OCI-LY1 (cell line): ENCODE results near the gene INHBC.

Experiments used
- H2AFZ ChIP-seq: fragments of 200-600 bp; sonication (generic), shearing (Covaris generic); 2 replicates; pipeline ENCODE4 v1.6.0; 2014; ENCODE audit warnings: antibody characterized with exemption, mild to moderate bottlenecking, low read length
- H3F3A ChIP-seq: fragments of 200-600 bp; sonication (generic), shearing (Covaris generic); 2 replicates; pipeline ENCODE4 v1.6.0; 2014; ENCODE audit warnings: mild to moderate bottlenecking, antibody characterized with exemption, low read length, moderate library complexity; ENCODE audit not compliant: insufficient read depth
- H3K27ac ChIP-seq: fragments of 200-600 bp; sonication (generic); 2 replicates; pipeline ENCODE4 v1.5.1; 2014; ENCODE audit warnings: low read length, mixed run types, mild to moderate bottlenecking, low read depth; ENCODE audit not compliant: poor library complexity, severe bottlenecking
- H3K27me3 ChIP-seq: fragments of 200-600 bp; sonication (generic); 2 replicates; pipeline ENCODE4 v1.6.0; 2014; ENCODE audit warnings: antibody characterized with exemption, mild to moderate bottlenecking, low read length, moderate library complexity; ENCODE audit not compliant: insufficient read depth
- H3K36me3 ChIP-seq: fragments of 200-600 bp; sonication (generic); 2 replicates; pipeline ENCODE4 v1.6.1; 2014; ENCODE audit warnings: mild to moderate bottlenecking, antibody characterized with exemption, low read length, moderate library complexity, mixed read lengths; ENCODE audit not compliant: insufficient read depth
- H3K4me1 ChIP-seq: fragments of 200-600 bp; sonication (generic); 2 replicates; pipeline ENCODE4 v1.5.1; 2014; ENCODE audit warnings: mild to moderate bottlenecking, low read length, moderate library complexity; ENCODE audit not compliant: insufficient read depth, severe bottlenecking
- H3K4me2 ChIP-seq: fragments of 200-600 bp; sonication (generic), shearing (Covaris generic); 2 replicates; pipeline ENCODE4 v1.6.1; 2014; ENCODE audit warnings: low read length
- H3K4me3 ChIP-seq: fragments of 200-600 bp; sonication (generic); 2 replicates; pipeline ENCODE4 v1.5.1; 2014; ENCODE audit warnings: low read length, low read depth, mild to moderate bottlenecking, mixed read lengths; ENCODE audit not compliant: poor library complexity, severe bottlenecking
- H3K79me2 ChIP-seq: fragments of 200-600 bp; shearing (Covaris generic); 2 replicates; pipeline ENCODE4 v1.6.1; 2016; ENCODE audit warnings: mixed run types, low read length, mixed read lengths; ENCODE audit not compliant: insufficient read depth
- H3K9ac ChIP-seq: fragments of 200-600 bp; sonication (generic), shearing (Covaris generic); 2 replicates; pipeline ENCODE4 v1.6.1; 2014; ENCODE audit warnings: mild to moderate bottlenecking, low read length, mixed read lengths
- H3K9me2 ChIP-seq: fragments of 200-600 bp; sonication (generic), shearing (Covaris generic); 2 replicates; pipeline ENCODE4 v1.6.1; 2014; ENCODE audit warnings: low read depth, mild to moderate bottlenecking, low read length, mixed read lengths
- H3K9me3 ChIP-seq: fragments of 200-600 bp; shearing (Covaris generic); 2 replicates; pipeline ENCODE4 v1.6.1; 2014; ENCODE audit warnings: low read length, mixed read lengths
- H4K20me1 ChIP-seq: fragments of 200-600 bp; sonication (generic), shearing (Covaris generic); 2 replicates; pipeline ENCODE4 v1.6.0; 2016; ENCODE audit warnings: mild to moderate bottlenecking, low read length; ENCODE audit not compliant: insufficient read depth
- EZH2 ChIP-seq: fragments of 200-600 bp; sonication (generic), shearing (Covaris generic); IDR thresholded peaks from 2 replicates; pipeline ENCODE4 v1.8.0; 2017; ENCODE audit warnings: borderline replicate concordance, mixed run types, mild to moderate bottlenecking, antibody characterized with exemption, low read length, moderate library complexity, mixed read lengths
- TF ChIP-seq, protein P1 (sequence below): fragments of 200-600 bp; sonication (generic), shearing (Covaris generic); IDR thresholded peaks from 2 replicates; pipeline ENCODE4 v1.5.1; 2017; ENCODE audit warnings: mild to moderate bottlenecking, antibody characterized with exemption, low read length, moderate library complexity, mixed read lengths

Gene INHBC

DNA sequence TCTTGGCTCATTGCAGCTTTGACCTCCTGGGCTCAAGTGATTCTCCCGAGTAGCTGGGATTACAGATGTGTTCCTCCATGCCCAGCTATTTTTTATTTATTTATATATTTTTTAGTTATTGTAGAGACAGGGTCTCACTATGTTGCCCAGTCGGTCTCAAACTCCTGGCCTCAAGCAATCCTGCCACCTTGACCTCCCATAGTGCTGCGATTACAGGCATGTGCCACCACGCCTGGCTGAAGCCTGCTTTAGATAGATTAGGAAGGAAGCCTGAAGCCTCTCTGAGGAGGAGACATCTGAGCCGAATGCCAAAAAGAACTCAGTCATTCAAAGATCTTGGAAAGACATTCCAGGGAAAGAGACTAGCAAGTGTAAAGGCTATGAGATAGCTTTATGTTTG lies 10.2 kb downstream of the INHBC start:
- no peaks in the 10 kb centered on the region; the same call in 1 of the 2 replicates for H3K27me3 ChIP-seq
- H2AFZ ChIP-seq, result no peak overlapping the region
- no peak for TF ChIP-seq EZH2
- TF ChIP-seq, protein P1, sequence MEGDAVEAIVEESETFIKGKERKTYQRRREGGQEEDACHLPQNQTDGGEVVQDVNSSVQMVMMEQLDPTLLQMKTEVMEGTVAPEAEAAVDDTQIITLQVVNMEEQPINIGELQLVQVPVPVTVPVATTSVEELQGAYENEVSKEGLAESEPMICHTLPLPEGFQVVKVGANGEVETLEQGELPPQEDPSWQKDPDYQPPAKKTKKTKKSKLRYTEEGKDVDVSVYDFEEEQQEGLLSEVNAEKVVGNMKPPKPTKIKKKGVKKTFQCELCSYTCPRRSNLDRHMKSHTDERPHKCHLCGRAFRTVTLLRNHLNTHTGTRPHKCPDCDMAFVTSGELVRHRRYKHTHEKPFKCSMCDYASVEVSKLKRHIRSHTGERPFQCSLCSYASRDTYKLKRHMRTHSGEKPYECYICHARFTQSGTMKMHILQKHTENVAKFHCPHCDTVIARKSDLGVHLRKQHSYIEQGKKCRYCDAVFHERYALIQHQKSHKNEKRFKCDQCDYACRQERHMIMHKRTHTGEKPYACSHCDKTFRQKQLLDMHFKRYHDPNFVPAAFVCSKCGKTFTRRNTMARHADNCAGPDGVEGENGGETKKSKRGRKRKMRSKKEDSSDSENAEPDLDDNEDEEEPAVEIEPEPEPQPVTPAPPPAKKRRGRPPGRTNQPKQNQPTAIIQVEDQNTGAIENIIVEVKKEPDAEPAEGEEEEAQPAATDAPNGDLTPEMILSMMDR, result no peak
- H3K27ac ChIP-seq, result no peak overlapping the region
- no peaks in the 10 kb centered on the region for H3K79me2 ChIP-seq
- no peaks in the 10 kb centered on the region for H3F3A ChIP-seq
- no peaks in the 10 kb centered on the region for H3K9me2 ChIP-seq
- H3K4me3 ChIP-seq, result no peak overlapping the region
- H3K4me1 ChIP-seq, result no peaks in the 10 kb centered on the region
- H3K9me3 ChIP-seq, result 0 out of 2 replicates have a peak, but pooled peaks cover 2% of the 10 kb centered on the region
- H3K4me2 ChIP-seq, result no peak overlapping the region
- no peaks in the 10 kb centered on the region for H4K20me1 ChIP-seq
- H3K36me3 ChIP-seq, result no peaks in the 10 kb centered on the region; the same call in 1 of the 2 replicates
- H3K9ac ChIP-seq, result no peak overlapping the region

DNA sequence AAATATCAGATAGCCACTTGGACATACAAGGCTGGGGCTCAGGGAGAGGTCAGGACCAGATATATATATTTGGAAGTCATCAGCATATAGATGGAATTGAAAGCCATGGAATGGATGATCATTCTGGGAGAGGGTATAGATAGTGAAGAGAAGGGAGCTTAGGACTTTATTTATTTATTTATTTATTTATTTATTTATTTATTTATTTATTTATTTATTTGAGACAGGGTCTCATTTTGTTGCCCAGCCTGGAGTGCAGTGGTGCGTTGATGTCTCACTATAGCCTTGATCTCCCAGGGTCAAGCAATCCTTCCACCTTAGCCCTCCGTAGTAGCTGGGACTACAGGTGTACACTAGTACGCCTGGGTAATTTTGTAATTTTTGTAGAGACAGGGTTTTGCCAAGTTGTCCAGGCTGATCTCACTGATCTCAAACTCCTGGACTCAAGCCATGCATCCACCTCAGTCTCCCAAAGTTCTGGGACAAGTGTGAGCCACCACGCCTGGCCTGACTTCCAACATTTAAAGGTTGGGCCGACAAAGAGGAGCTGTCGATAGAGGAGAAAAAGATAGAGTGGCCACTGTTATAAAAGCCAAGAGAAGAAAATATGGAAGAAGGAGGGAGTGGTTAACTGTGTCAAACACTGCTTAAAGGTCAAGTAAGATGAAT lies 11.8 kb downstream of the INHBC start:
- no peaks in the 10 kb centered on the region for H3K4me1 ChIP-seq
- no peak overlapping the region for H3K9ac ChIP-seq
- H3K4me3 ChIP-seq, result no peak overlapping the region
- H3K79me2 ChIP-seq, result no peaks in the 10 kb centered on the region
- no peaks in the 10 kb centered on the region for H3F3A ChIP-seq
- H3K36me3 ChIP-seq, result no peaks in the 10 kb centered on the region
- H3K9me2 ChIP-seq, result no peaks in the 10 kb centered on the region
- H2AFZ ChIP-seq, result no peak overlapping the region
- 0 out of 2 replicates have a peak, but pooled peaks cover 2% of the 10 kb centered on the region for H3K9me3 ChIP-seq
- no peaks in the 10 kb centered on the region for H3K27me3 ChIP-seq
- no peak overlapping the region for H3K4me2 ChIP-seq
- TF ChIP-seq EZH2, result no peak
- TF ChIP-seq, protein P1, result no peak
- no peaks in the 10 kb centered on the region for H4K20me1 ChIP-seq
- no peak overlapping the region for H3K27ac ChIP-seq

DNA sequence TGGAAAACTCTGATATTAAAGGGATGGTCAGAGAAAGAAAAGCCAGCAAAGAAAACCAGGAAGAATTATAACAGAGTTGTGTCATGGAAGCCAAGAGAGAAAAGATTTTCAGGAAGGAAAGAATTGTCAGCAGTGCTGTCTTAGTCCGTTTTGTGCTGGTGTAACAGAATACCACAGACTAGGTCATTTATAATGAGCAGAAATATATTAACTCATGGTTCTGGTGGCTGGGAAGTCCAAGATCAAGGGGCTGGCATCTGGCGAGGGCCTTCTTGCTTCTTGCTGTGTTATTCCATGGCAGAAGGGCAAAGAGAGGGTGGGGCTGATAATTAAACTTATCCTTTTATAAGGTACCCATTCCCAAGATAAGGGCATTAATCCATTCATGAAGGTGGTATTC lies 14.1 kb downstream of the INHBC start:
- no peak for TF ChIP-seq EZH2
- TF ChIP-seq, protein P1, result no peak
- no peak overlapping the region for H3K27ac ChIP-seq

More for the DNA sequence above, 14.1 kb downstream of the INHBC start:
- Histone ChIP-seq H4K20me1 (no peaks in the 10 kb centered on the region), H3K9me2 (no peaks in the 10 kb centered on the region), H3K9ac (no peak overlapping the region), H3K27me3 (no peaks in the 10 kb centered on the region), H3K4me1 (no peaks in the 10 kb centered on the region), H2AFZ (no peak overlapping the region), H3K4me2 (no peak overlapping the region), H3K79me2 (no peaks in the 10 kb centered on the region), H3K9me3 (no peaks in the 10 kb centered on the region), H3F3A (no peaks in the 10 kb centered on the region), H3K4me3 (no peak overlapping the region), H3K36me3 (no peaks in the 10 kb centered on the region)
